Thyroid gland (tissue), 4 donors: ENCODE data around the gene SMAD3. TPM values are rescaled to one million over a fixed set of nuclear protein-coding genes. Genes with fewer than 3 reads are reported as not detected.

Experiments used
- DNase-seq, 2 donors: peaks; one replicate each; pipeline ENCODE4 v3.0.0-alpha.2; 2019
- H3K27ac ChIP-seq, 3 donors: fragments of 200-600 bp; sonication (generic); 1 replicate in 2 of 3; 2 replicates in 1 of 3; pipeline ENCODE4 v1.5.1; 2016 to 2019; ENCODE audit warnings: mild to moderate bottlenecking in 1 of 3, moderate library complexity in 1 of 3
- H3K27me3 ChIP-seq: fragments of 200-600 bp; sonication (generic); one replicate; pipeline ENCODE4 v1.5.1; 2019
- H3K36me3 ChIP-seq, 2 donors: fragments of 200-600 bp; sonication (generic); one replicate each; pipeline ENCODE4 v1.5.1; 2016 to 2019
- H3K4me1 ChIP-seq, 2 donors: fragments of 200-600 bp; sonication (generic); one replicate each; pipeline ENCODE4 v1.5.1; 2017 to 2019
- H3K4me3 ChIP-seq, 3 donors: fragments of 200-600 bp; sonication (generic); replicated peaks in 1 of 3; 1 replicate in 2 of 3; 2 replicates in 1 of 3; pipeline ENCODE4 v1.5.1; 2016; ENCODE audit warnings: mild to moderate bottlenecking in 1 of 3
- H3K9me3 ChIP-seq: fragments of 200-600 bp; sonication (generic); one replicate; pipeline ENCODE4 v1.5.1; 2017
- CTCF ChIP-seq, 6 experiments: fragments of 200-600 bp in 3 of 6; fragments of 450-650 bp in 3 of 6; sonication (generic) in 3 of 6; IDR thresholded peaks; one replicate each; pipeline ENCODE4 v1.5.1; 2016 to 2019; ENCODE audit warnings: antibody characterized with exemption in 6 of 6, mild to moderate bottlenecking in 2 of 6, inconsistent platforms in 1 of 6, moderate library complexity in 1 of 6
- POLR2A ChIP-seq, 2 donors: fragments of 450-650 bp; IDR thresholded peaks; one replicate each; pipeline ENCODE4 v1.6.1; 2017; ENCODE audit warnings: antibody characterized with exemption in 2 of 2, mild to moderate bottlenecking in 2 of 2, moderate library complexity in 1 of 2
- WGBS, 2 donors: methylation state at CpG; one replicate each; pipeline ENCODE4 v1.1.5; 2017; 5-methylcytosine and 5-hydroxymethylcytosine counted together
- intact Hi-C: fragments of 100-400 bp; cut with DNase I; formaldehyde crosslinking; loops from one replicate; pipeline ENCODE4 v1.15.1; 2023
- total RNA-seq, 4 donors: library from RNA; depleted of rRNA; stranded (reverse); fragments of >200 nt; gene quantifications; one replicate each; pipeline ENCODE4 v1.2.3, GENCODE V29; 2016

SMAD3 gene
- total RNA-seq, 4 donors from 2014 or later, result 33.6 to 66.5 (median 47.3) TPM

GRCh38 chr15:67175643-67176071, 110.3 kb downstream of the SMAD3 start:
- no peak for TF ChIP-seq POLR2A (IDR thresholded peaks at IDR 0.05)
- TF ChIP-seq CTCF (IDR thresholded peaks at IDR 0.05), result no peak
- WGBS, 2 donors, result 56 to 62% methylated on average over 8 to 10 of the region's 11 CpGs
- H3K27me3 ChIP-seq, result no peaks in the 10 kb centered on the region
- H3K9me3 ChIP-seq, result no peaks in the 10 kb centered on the region
- peaks cover 0 to 1% of the 10 kb centered on the region in 2 donors for H3K36me3 ChIP-seq
- no peak overlapping the region for H3K4me3 ChIP-seq
- H3K27ac ChIP-seq, result peak overlapping the region in 2 of 3 donors; percentile 41 to 71
- H3K4me1 ChIP-seq, result peaks cover 45 to 46% of the 10 kb centered on the region in 2 donors
- intact Hi-C loops, result no loop called here
- peak; percentile 61 to 62 for DNase-seq

- peaks cover 0 to 4% of the 10 kb centered on the region in 2 donors for H3K36me3 ChIP-seq
- H3K27me3 ChIP-seq, result no peaks in the 10 kb centered on the region
- H3K9me3 ChIP-seq, result no peaks in the 10 kb centered on the region
- TF ChIP-seq CTCF (IDR thresholded peaks at IDR 0.05) (no peak), POLR2A (IDR thresholded peaks at IDR 0.05) (no peak)
- DNase-seq, result peak; percentile 88 to 93
- H3K27ac ChIP-seq, result peak overlapping the region; percentile 17 to 71 (median 41)
- WGBS, 2 donors, result 48 to 50% methylated on average over 14 of the region's 14 CpGs
- intact Hi-C loops, result no loop called here
- no peak overlapping the region for H3K4me3 ChIP-seq
- peaks cover 41 to 42% of the 10 kb centered on the region in 2 donors for H3K4me1 ChIP-seq
Observed at GRCh38 chr15:67176195-67176971, 111.0 kb downstream of the SMAD3 start.

- DNase-seq, result no peak
- Histone ChIP-seq H3K4me1 (peaks cover 31 to 32% of the 10 kb centered on the region in 2 donors), H3K27me3 (no peaks in the 10 kb centered on the region), H3K27ac (peak overlapping the region in 1 of 3 donors; percentile 38), H3K4me3 (no peak overlapping the region), H3K36me3 (peaks cover 0 to 6% of the 10 kb centered on the region in 2 donors), H3K9me3 (no peaks in the 10 kb centered on the region)
- WGBS, 2 donors, result 84 to 91% methylated on average over 6 of the region's 6 CpGs
- intact Hi-C loops, result no loop called here
- TF ChIP-seq POLR2A (IDR thresholded peaks at IDR 0.05) (no peak), CTCF (IDR thresholded peaks at IDR 0.05) (no peak)
Observed at GRCh38 chr15:67177752-67178151, 112.3 kb downstream of the SMAD3 start.

GRCh38 chr15:67178569-67179210, 113.3 kb downstream of the SMAD3 start:
- H3K27ac ChIP-seq, result peak overlapping the region in 1 of 3 donors; percentile 38
- DNase-seq, result no peak
- no peaks in the 10 kb centered on the region for H3K27me3 ChIP-seq
- WGBS, 2 donors, result 90 to 93% methylated on average over 11 of the region's 11 CpGs
- H3K9me3 ChIP-seq, result no peaks in the 10 kb centered on the region
- TF ChIP-seq POLR2A (IDR thresholded peaks at IDR 0.05), result no peak
- no peak for TF ChIP-seq CTCF (IDR thresholded peaks at IDR 0.05)
- no peak overlapping the region for H3K4me3 ChIP-seq
- peaks cover 0 to 6% of the 10 kb centered on the region in 2 donors for H3K36me3 ChIP-seq
- peaks cover 25 to 31% of the 10 kb centered on the region in 2 donors for H3K4me1 ChIP-seq
- intact Hi-C loops, result no loop called here
